Adrenal gland (tissue), 5 donors: ENCODE data around the gene CUX1.

Experiments used
- POLR2A ChIP-seq, 2 donors: fragments of 450-650 bp; IDR thresholded peaks; one replicate each; pipeline ENCODE4 v1.6.1; 2017; ENCODE audit warnings: antibody characterized with exemption in 2 of 2, mild to moderate bottlenecking in 2 of 2, moderate library complexity in 1 of 2
- TF ChIP-seq, protein P1 (sequence below), 6 experiments: fragments of 450-650 bp in 4 of 6; fragments of 200-600 bp in 2 of 6; sonication (generic) in 1 of 6; IDR thresholded peaks; 1 replicate in 5 of 6; 2 replicates in 1 of 6; pipeline versions ENCODE4 v1.5.1 to v1.8.0; 2016 to 2021; ENCODE audit warnings: antibody characterized with exemption in 6 of 6, mild to moderate bottlenecking in 2 of 6, moderate library complexity in 1 of 6
- donor health status: DM: no; HTN: no; CAD: no.

DNA sequence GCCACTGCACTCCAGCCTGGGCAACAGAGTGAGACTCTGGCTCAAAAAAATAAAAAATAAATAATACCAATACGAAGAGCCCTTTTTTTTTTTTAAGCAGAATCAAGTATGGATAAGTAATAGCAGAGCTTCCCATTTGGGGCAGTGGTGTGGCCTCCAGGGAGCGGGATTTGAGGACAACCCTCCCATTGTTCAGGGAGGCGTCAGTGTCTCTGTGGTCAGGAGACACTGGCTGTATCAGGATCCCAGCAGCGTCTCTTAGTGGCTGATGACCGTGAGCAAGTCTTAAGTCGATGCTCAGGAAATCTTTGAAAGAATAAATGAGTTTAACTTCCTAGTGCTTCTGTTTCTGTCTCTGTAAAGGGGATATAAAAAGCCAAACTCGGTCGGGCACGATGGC is 444.0 kb downstream of the CUX1 start:
- TF ChIP-seq POLR2A (IDR thresholded peaks at IDR 0.05) = no peak
- TF ChIP-seq, protein P1, sequence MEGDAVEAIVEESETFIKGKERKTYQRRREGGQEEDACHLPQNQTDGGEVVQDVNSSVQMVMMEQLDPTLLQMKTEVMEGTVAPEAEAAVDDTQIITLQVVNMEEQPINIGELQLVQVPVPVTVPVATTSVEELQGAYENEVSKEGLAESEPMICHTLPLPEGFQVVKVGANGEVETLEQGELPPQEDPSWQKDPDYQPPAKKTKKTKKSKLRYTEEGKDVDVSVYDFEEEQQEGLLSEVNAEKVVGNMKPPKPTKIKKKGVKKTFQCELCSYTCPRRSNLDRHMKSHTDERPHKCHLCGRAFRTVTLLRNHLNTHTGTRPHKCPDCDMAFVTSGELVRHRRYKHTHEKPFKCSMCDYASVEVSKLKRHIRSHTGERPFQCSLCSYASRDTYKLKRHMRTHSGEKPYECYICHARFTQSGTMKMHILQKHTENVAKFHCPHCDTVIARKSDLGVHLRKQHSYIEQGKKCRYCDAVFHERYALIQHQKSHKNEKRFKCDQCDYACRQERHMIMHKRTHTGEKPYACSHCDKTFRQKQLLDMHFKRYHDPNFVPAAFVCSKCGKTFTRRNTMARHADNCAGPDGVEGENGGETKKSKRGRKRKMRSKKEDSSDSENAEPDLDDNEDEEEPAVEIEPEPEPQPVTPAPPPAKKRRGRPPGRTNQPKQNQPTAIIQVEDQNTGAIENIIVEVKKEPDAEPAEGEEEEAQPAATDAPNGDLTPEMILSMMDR (IDR thresholded peaks at IDR 0.05) = no peak
